ENCODE data around the gene MESP1. TPM values are rescaled to one million over a fixed set of nuclear protein-coding genes. Genes with fewer than 3 reads are reported as not detected.

MESP1 gene
- polyA plus RNA-seq, 1 donor from 2014 or later: 4.8 TPM

GRCh38 chr15:89767411-89767915, 16.4 kb upstream of the MESP1 start:
- Histone ChIP-seq H3K9me2 (ENCODE audit: insufficient read depth, low read length) (no peaks in the 10 kb centered on the region), H3K4me3 (ENCODE audit: low read length) (no peak overlapping the region), H3F3A (ENCODE audit: insufficient read depth, low read length, poor library complexity, severe bottlenecking) (no peaks in the 10 kb centered on the region), H3K27ac (ENCODE audit: low read length) (no peak overlapping the region), H3K9me3 (ENCODE audit: low read length) (no peaks in the 10 kb centered on the region), H3K36me3 (ENCODE audit: insufficient read depth, low read length) (no peaks in the 10 kb centered on the region), H2AFZ (ENCODE audit: low read depth, low read length) (no peak overlapping the region), H3K9ac (ENCODE audit: low read length) (no peak overlapping the region), H3K27me3 (ENCODE audit: insufficient read depth, low read depth, low read length) (no peaks in the 10 kb centered on the region), H3K79me2 (replicated peaks; ENCODE audit: insufficient read depth, low read length) (no peaks in the 10 kb centered on the region), H4K20me1 (ENCODE audit: insufficient read depth) (no peaks in the 10 kb centered on the region), H3K4me2 (ENCODE audit: low read length) (no peak overlapping the region)
- TF ChIP-seq EZH2 (IDR thresholded peaks at IDR 0.05; ENCODE audit: borderline replicate concordance, insufficient read depth, low read length, poor library complexity, severe bottlenecking) (no peak), SMC3 (conservative IDR thresholded peaks at IDR 0.05; ENCODE audit: poor library complexity) (no peak), EP300 (conservative IDR thresholded peaks at IDR 0.05; ENCODE audit: poor library complexity, severe bottlenecking) (no peak), REST (IDR thresholded peaks at IDR 0.05; ENCODE audit: borderline replicate concordance) (no peak), TAF1 (IDR thresholded peaks at IDR 0.05; ENCODE audit: low read depth) (no peak), POLR2AphosphoS5 (IDR thresholded peaks at IDR 0.05) (no peak), RAD21 (conservative IDR thresholded peaks at IDR 0.05) (no peak), MXI1 (conservative IDR thresholded peaks at IDR 0.05; ENCODE audit: poor library complexity, severe bottlenecking) (no peak)
- TF ChIP-seq, protein P1, sequence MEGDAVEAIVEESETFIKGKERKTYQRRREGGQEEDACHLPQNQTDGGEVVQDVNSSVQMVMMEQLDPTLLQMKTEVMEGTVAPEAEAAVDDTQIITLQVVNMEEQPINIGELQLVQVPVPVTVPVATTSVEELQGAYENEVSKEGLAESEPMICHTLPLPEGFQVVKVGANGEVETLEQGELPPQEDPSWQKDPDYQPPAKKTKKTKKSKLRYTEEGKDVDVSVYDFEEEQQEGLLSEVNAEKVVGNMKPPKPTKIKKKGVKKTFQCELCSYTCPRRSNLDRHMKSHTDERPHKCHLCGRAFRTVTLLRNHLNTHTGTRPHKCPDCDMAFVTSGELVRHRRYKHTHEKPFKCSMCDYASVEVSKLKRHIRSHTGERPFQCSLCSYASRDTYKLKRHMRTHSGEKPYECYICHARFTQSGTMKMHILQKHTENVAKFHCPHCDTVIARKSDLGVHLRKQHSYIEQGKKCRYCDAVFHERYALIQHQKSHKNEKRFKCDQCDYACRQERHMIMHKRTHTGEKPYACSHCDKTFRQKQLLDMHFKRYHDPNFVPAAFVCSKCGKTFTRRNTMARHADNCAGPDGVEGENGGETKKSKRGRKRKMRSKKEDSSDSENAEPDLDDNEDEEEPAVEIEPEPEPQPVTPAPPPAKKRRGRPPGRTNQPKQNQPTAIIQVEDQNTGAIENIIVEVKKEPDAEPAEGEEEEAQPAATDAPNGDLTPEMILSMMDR (IDR thresholded peaks at IDR 0.05; ENCODE audit: poor library complexity, severe bottlenecking): no peak

DNA sequence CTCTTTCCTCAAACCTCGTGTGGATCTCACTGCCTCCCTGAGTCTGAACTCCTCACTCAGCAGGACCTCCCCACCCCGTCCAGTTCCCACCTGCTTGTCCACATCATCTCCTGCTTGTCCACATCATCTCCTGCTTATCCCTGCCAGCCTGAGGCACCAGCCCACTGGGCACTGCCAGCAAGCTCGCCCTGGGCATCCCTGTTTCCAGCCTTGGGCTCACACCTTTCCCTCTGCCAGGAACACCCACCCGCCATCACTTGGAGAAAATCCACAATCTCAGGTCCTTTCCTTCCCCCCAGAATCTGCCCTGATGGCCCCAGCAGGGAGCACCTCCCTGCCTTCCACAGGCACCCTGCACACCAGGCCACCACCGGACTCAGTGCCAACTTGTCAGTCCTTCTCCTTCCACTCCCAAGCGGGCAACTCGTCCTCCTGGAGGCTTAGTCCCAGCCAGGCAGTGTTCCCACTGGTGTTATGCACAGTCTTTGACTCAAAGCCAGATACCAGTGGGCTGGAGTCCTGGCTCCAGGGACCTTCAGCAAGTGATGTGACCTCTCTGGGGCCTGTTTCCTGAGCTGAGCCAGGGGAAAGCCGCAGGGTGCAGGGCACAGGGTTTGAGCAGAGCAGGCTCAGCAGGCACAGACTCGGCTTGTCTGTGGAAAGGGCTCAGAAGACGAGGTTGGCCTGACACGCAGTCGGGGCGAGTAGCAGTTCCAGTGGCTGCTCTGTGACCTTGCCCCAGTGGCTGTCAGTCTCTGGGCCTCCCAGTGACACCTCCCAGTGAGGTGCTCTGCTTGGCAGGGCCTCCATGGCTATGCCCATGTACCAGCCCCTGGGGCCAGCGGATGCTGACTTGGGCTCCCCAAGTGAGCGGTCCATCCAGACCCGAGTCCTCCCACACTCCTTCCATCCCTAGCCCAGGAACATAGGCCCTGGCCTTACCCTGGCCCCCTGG, 15.6 kb upstream of the MESP1 start:
- Histone ChIP-seq H3K4me2 (ENCODE audit: low read length) (no peak overlapping the region), H3K9me3 (ENCODE audit: low read length) (no peaks in the 10 kb centered on the region), H3K27me3 (ENCODE audit: insufficient read depth, low read depth, low read length) (no peaks in the 10 kb centered on the region), H4K20me1 (ENCODE audit: insufficient read depth) (no peaks in the 10 kb centered on the region), H2AFZ (ENCODE audit: low read depth, low read length) (no peak overlapping the region), H3K79me2 (replicated peaks; ENCODE audit: insufficient read depth, low read length) (no peaks in the 10 kb centered on the region), H3K4me3 (ENCODE audit: low read length) (no peak overlapping the region), H3F3A (ENCODE audit: insufficient read depth, low read length, poor library complexity, severe bottlenecking) (no peaks in the 10 kb centered on the region), H3K9ac (ENCODE audit: low read length) (no peak overlapping the region), H3K27ac (ENCODE audit: low read length) (no peak overlapping the region), H3K9me2 (ENCODE audit: insufficient read depth, low read length) (no peaks in the 10 kb centered on the region), H3K36me3 (ENCODE audit: insufficient read depth, low read length) (no peaks in the 10 kb centered on the region)
- TF ChIP-seq POLR2AphosphoS5 (IDR thresholded peaks at IDR 0.05) (no peak), RAD21 (conservative IDR thresholded peaks at IDR 0.05) (no peak), EP300 (conservative IDR thresholded peaks at IDR 0.05; ENCODE audit: poor library complexity, severe bottlenecking) (no peak), EZH2 (IDR thresholded peaks at IDR 0.05; ENCODE audit: borderline replicate concordance, insufficient read depth, low read length, poor library complexity, severe bottlenecking) (no peak), TAF1 (IDR thresholded peaks at IDR 0.05; ENCODE audit: low read depth) (no peak), MXI1 (conservative IDR thresholded peaks at IDR 0.05; ENCODE audit: poor library complexity, severe bottlenecking) (no peak), SMC3 (conservative IDR thresholded peaks at IDR 0.05; ENCODE audit: poor library complexity) (no peak), REST (IDR thresholded peaks at IDR 0.05; ENCODE audit: borderline replicate concordance) (no peak)
- TF ChIP-seq, protein P1 (IDR thresholded peaks at IDR 0.05; ENCODE audit: poor library complexity, severe bottlenecking): no peak

Measured in neural cell (in vitro differentiated cells).